H1 (cell line): ENCODE data around the gene TSPAN1. TPM values are rescaled to one million over a fixed set of nuclear protein-coding genes. Genes with fewer than 3 reads are reported as not detected.

Experiments
- CTCF ChIA-PET: fragments of 300-600 bp; sonication (Branson Sonifier 250); formaldehyde crosslinking; loops from one replicate; lab custom pipeline; 2021; ENCODE audit not compliant: partially characterized antibody; lab: Charles Lee
- POLR2A ChIA-PET: fragments of 300-600 bp; sonication (Branson Sonifier 250); formaldehyde crosslinking; loops from one replicate; lab custom pipeline; 2021; ENCODE audit warnings: inconsistent platforms; ENCODE audit not compliant: partially characterized antibody; lab: Charles Lee
- DNase-seq, 2 experiments: peaks; one replicate each; pipeline versions ENCODE4 v3.0.0 to v3.0.0-alpha.2; 2010 to 2022; ENCODE audit warnings: low spot score in 2 of 2, low read depth in 1 of 2, mixed read lengths in 1 of 2
- FAIRE-seq: peaks from 2 replicates; lab custom pipeline; 2011; peaks lifted over from hg19 to GRCh38; lab: Jason Lieb, UNC
- H2AFZ ChIP-seq: 2 replicates; pipeline ENCODE4 v1.8.1; 2012; ENCODE audit warnings: low read length, inconsistent platforms
- H2AK5ac ChIP-seq: 2 replicates; pipeline ENCODE4 v1.6.1; 2013; ENCODE audit warnings: low read depth, low read length
- H2BK120ac ChIP-seq: replicated peaks from 2 replicates; pipeline ENCODE3; 2013; ENCODE audit warnings: low read depth, low read length, inconsistent platforms
- H2BK12ac ChIP-seq: 2 replicates; pipeline ENCODE4 v1.6.1; 2013; ENCODE audit warnings: low read depth, low read length
- H2BK15ac ChIP-seq: 2 replicates; pipeline ENCODE4 v1.6.1; 2013; ENCODE audit warnings: low read length
- H2BK20ac ChIP-seq: 2 replicates; pipeline ENCODE4 v1.6.1; 2013; ENCODE audit warnings: low read length
- H2BK5ac ChIP-seq: 2 replicates; pipeline ENCODE4 v1.6.1; 2013; ENCODE audit warnings: low read depth, low read length
- H3K14ac ChIP-seq: 2 replicates; pipeline ENCODE4 v1.6.1; 2013; ENCODE audit warnings: inconsistent platforms; ENCODE audit not compliant: insufficient read length
- H3K18ac ChIP-seq: 2 replicates; pipeline ENCODE4 v1.6.1; 2013; ENCODE audit warnings: low read length; ENCODE audit errors: extremely low read depth
- H3K23ac ChIP-seq: 2 replicates; pipeline ENCODE4 v1.6.1; 2013; ENCODE audit warnings: inconsistent platforms; ENCODE audit not compliant: insufficient read length
- H3K23me2 ChIP-seq: 2 replicates; pipeline ENCODE4 v1.6.1; 2013; ENCODE audit warnings: low read depth, low read length
- H3K27ac ChIP-seq: 2 replicates; pipeline ENCODE4 v1.6.1; 2011; ENCODE audit warnings: low read depth, low read length, inconsistent platforms
- H3K27me3 ChIP-seq, 4 experiments: replicated peaks in 1 of 4; 1 replicate in 1 of 4; 2 replicates in 3 of 4; pipeline versions ENCODE4 v1.6.1 to v1.8.1; 2011 to 2013; ENCODE audit warnings: low read length in 3 of 4, mild to moderate bottlenecking in 3 of 4, inconsistent platforms in 2 of 4, mixed read lengths in 2 of 4, moderate library complexity in 1 of 4; ENCODE audit not compliant: control insufficient read depth in 3 of 4, insufficient read depth in 3 of 4; ENCODE audit errors: extremely low read depth in 1 of 4
- H3K36me3 ChIP-seq, 4 experiments: 2 replicates each; pipeline versions ENCODE4 v1.6.1 to v1.8.1; 2011 to 2013; ENCODE audit warnings: mild to moderate bottlenecking in 4 of 4, low read length in 3 of 4, moderate library complexity in 2 of 4, control low read depth in 1 of 4, inconsistent platforms in 1 of 4; ENCODE audit not compliant: insufficient read depth in 4 of 4, control insufficient read depth in 2 of 4
- H3K4ac ChIP-seq: replicated peaks from 2 replicates; pipeline ENCODE3; 2013; ENCODE audit warnings: low read length, low read depth, mixed read lengths, inconsistent platforms; ENCODE audit not compliant: insufficient read length
- H3K4me1 ChIP-seq, 4 experiments: replicated peaks in 1 of 4; 1 replicate in 1 of 4; 2 replicates in 3 of 4; pipeline versions ENCODE4 v1.6.1 to v1.8.1; 2011 to 2013; ENCODE audit warnings: low read length in 3 of 4, inconsistent platforms in 2 of 4, mixed read lengths in 1 of 4; ENCODE audit not compliant: insufficient read depth in 4 of 4, control insufficient read depth in 3 of 4
- H3K4me2 ChIP-seq, 2 experiments: 2 replicates each; pipeline versions ENCODE4 v1.6.1 to v1.8.1; 2011 to 2013; ENCODE audit warnings: low read depth in 2 of 2, low read length in 2 of 2, control low read depth in 1 of 2, inconsistent platforms in 1 of 2, mild to moderate bottlenecking in 1 of 2; ENCODE audit not compliant: insufficient read depth in 1 of 2
- H3K4me3 ChIP-seq, 4 experiments: fragments of 200-600, 300-600 bp in 1 of 4; sonication (generic), shearing (Covaris generic), sonication (Bioruptor Twin) in 1 of 4; 2 replicates each; pipeline versions ENCODE4 v1.5.1 to v1.8.1; 2011 to 2016; ENCODE audit warnings: low read length in 4 of 4, low read depth in 3 of 4, control low read depth in 2 of 4, inconsistent platforms in 2 of 4, mild to moderate bottlenecking in 2 of 4, mixed read lengths in 1 of 4, moderate library complexity in 1 of 4; ENCODE audit not compliant: insufficient read depth in 2 of 4; ENCODE audit errors: extremely low read depth in 1 of 4
- H3K56ac ChIP-seq: replicated peaks from 2 replicates; pipeline ENCODE3; 2013; ENCODE audit warnings: low read depth, mild to moderate bottlenecking, mixed read lengths, low read length, inconsistent platforms; ENCODE audit not compliant: insufficient read length
- H3K79me1 ChIP-seq: 2 replicates; pipeline ENCODE4 v1.6.1; 2013; ENCODE audit warnings: low read depth, low read length, control low read depth
- H3K79me2 ChIP-seq, 2 experiments: 2 replicates each; pipeline versions ENCODE4 v1.6.1 to v1.8.1; 2012 to 2013; ENCODE audit warnings: low read length in 2 of 2, mild to moderate bottlenecking in 2 of 2, inconsistent platforms in 1 of 2; ENCODE audit not compliant: insufficient read depth in 2 of 2, control insufficient read depth in 1 of 2
- H3K9ac ChIP-seq, 4 experiments: replicated peaks in 1 of 4; 1 replicate in 1 of 4; 2 replicates in 3 of 4; pipeline versions ENCODE4 v1.6.1 to v1.8.1; 2011 to 2013; ENCODE audit warnings: low read depth in 3 of 4, low read length in 3 of 4, control low read depth in 2 of 4, mild to moderate bottlenecking in 2 of 4, moderate library complexity in 2 of 4, inconsistent platforms in 1 of 4; ENCODE audit errors: extremely low read depth in 1 of 4
- H3K9me3 ChIP-seq, 2 experiments: 2 replicates each; pipeline versions ENCODE4 v1.6.1 to v1.8.1; 2012 to 2013; ENCODE audit warnings: mild to moderate bottlenecking in 2 of 2, moderate library complexity in 2 of 2, control low read depth in 1 of 2, inconsistent platforms in 1 of 2, low read depth in 1 of 2, low read length in 1 of 2, mixed read lengths in 1 of 2; ENCODE audit not compliant: insufficient read depth in 2 of 2
- H4K20me1 ChIP-seq, 2 experiments: replicated peaks in 1 of 2; 2 replicates each; pipeline versions ENCODE3 to v1.8.1; 2011 to 2013; ENCODE audit warnings: inconsistent platforms in 2 of 2, low read length in 2 of 2, mild to moderate bottlenecking in 1 of 2; ENCODE audit not compliant: insufficient read depth in 2 of 2, control insufficient read depth in 1 of 2
- H4K5ac ChIP-seq: 2 replicates; pipeline ENCODE4 v1.6.1; 2013; ENCODE audit warnings: low read length, low read depth, mixed read lengths, inconsistent platforms; ENCODE audit not compliant: insufficient read length
- H4K8ac ChIP-seq: 2 replicates; pipeline ENCODE4 v1.8.0; 2013; ENCODE audit warnings: mild to moderate bottlenecking, moderate library complexity, low read length, inconsistent platforms; ENCODE audit not compliant: insufficient read depth; ENCODE audit errors: extremely low read depth
- H4K91ac ChIP-seq: replicated peaks from 2 replicates; pipeline ENCODE3; 2013; ENCODE audit warnings: low read length, mixed read lengths, inconsistent platforms; ENCODE audit not compliant: insufficient read length
- ASH2L ChIP-seq: fragments of 200-600, 300-600 bp; sonication (generic); IDR thresholded peaks from one replicate; pipeline ENCODE4 v1.7.1; 2017; ENCODE audit warnings: low read length
- NANOG ChIP-seq: IDR thresholded peaks from 2 replicates; pipeline ENCODE4 v1.6.1; 2011; ENCODE audit warnings: low read length, low read depth, mild to moderate bottlenecking, inconsistent platforms; ENCODE audit not compliant: insufficient read depth, poor library complexity, severe bottlenecking
- POU5F1 ChIP-seq: IDR thresholded peaks from 2 replicates; pipeline ENCODE4 v1.6.1; 2011; ENCODE audit warnings: low read depth, mild to moderate bottlenecking, low read length, moderate library complexity
- RAD21 ChIP-seq, 2 experiments: IDR thresholded peaks in 1 of 2; conservative IDR thresholded peaks in 1 of 2; 2 replicates each; pipeline ENCODE4 v1.6.1; 2011; ENCODE audit warnings: low read depth in 2 of 2, low read length in 2 of 2, improper control_type of control experiment in 1 of 2, inconsistent platforms in 1 of 2, mild to moderate bottlenecking in 1 of 2, moderate library complexity in 1 of 2
- RBBP5 ChIP-seq: IDR thresholded peaks from 2 replicates; pipeline ENCODE4 v1.7.1; 2012; ENCODE audit warnings: low read depth, mild to moderate bottlenecking, inconsistent platforms, low read length, moderate library complexity, borderline replicate concordance
- RXRA ChIP-seq: IDR thresholded peaks from 2 replicates; pipeline ENCODE4 v1.6.1; 2011; ENCODE audit warnings: low read depth, mild to moderate bottlenecking, low read length, moderate library complexity; ENCODE audit not compliant: insufficient read depth
- TEAD4 ChIP-seq: IDR thresholded peaks from 2 replicates; pipeline ENCODE4 v1.6.1; 2012; ENCODE audit warnings: low read depth, low read length, inconsistent platforms, mixed read lengths
- USF2 ChIP-seq: IDR thresholded peaks from 2 replicates; pipeline ENCODE4 v1.6.1; 2011; ENCODE audit warnings: low read length, improper control_type of control experiment
- WGBS, 2 experiments: shearing (Covaris generic) in 1 of 2; methylation state at CpG; one replicate each; pipeline versions ENCODE4 v1.1.6 to v1.1.7; 2013 to 2015; ENCODE audit warnings: low lambda C conversion rate in 2 of 2, mixed read lengths in 2 of 2, inconsistent platforms in 1 of 2, low coverage in 1 of 2, missing lambda C conversion rate in 1 of 2; ENCODE audit not compliant: insufficient replicate concordance in 2 of 2, insufficient coverage in 1 of 2, insufficient read length in 1 of 2; ENCODE audit errors: extremely low coverage in 1 of 2, missing lambda C conversion rate in 1 of 2; 5-methylcytosine and 5-hydroxymethylcytosine counted together
- polyA plus RNA-seq, 7 experiments: library from polyadenylated mRNA; depleted of rRNA in 3 of 7; stranded (reverse) in 5 of 7; unstranded in 2 of 7; fragments of >200 nt in 5 of 7; fragments of 200-250 nt in 2 of 7; gene quantifications; 1 replicate in 5 of 7; 2 replicates in 1 of 7; 4 replicates in 1 of 7; pipeline versions ENCODE4 v1.2.1 to v1.2.3, GENCODE V29; 2011 to 2013; ENCODE audit warnings: missing spikeins in 2 of 7, mixed read lengths in 2 of 7
- total RNA-seq: library from RNA; stranded (reverse); fragmentation: NEBNext Ultra II Directional; extraction: Animal tissue kit (Norgen Biotek cat#: 25700); gene quantifications from 2 replicates; pipeline ENCODE4 v1.2.1, GENCODE V29; 2021
- TF ChIP-seq, protein P1 (sequence below), 3 experiments: IDR thresholded peaks; 1 replicate in 2 of 3; 2 replicates in 1 of 3; pipeline versions ENCODE4 v1.5.1 to v1.6.1; 2011; ENCODE audit warnings: low read length in 3 of 3, mild to moderate bottlenecking in 3 of 3, inconsistent platforms in 2 of 3, low read depth in 1 of 3, moderate library complexity in 1 of 3; ENCODE audit not compliant: insufficient read depth in 1 of 3; ENCODE audit errors: control extremely low read depth in 1 of 3

TSPAN1 gene
- total and polyA plus RNA-seq, 2 of the 8 experiments (the other 6 are each of a cell fraction or from before 2014, with no cell fraction given): 0.05 TPM; not detected in 1

DNA sequence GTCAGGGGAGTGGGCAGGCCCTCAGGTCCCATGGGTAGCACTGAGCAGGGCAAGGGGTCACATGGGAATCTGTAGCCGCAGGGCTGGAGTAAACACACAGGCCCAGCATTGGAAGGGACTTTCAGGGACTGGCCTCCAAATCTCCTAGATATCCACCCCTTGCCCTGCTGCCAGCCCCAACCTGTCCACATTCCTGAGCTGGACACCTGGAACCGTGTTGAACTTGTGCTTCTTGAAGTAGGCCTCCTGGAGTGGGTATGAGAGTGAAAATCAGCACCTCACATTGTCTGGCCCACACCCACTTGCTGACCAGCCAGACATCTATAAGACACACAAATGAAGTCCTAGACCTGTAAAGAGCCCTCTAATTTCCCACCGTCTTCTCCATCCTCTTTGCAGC, 15.7 kb downstream of the TSPAN1 start:
- WGBS, 2 experiments: 85% methylated on average over 3 of the region's 3 CpGs; no CpG with 5 or more reads in 1 of the 2 experiments
- FAIRE-seq: no peak
- TF ChIP-seq TEAD4 (no peak), NANOG (no peak), USF2 (no peak), RAD21 (IDR thresholded peaks at IDR 0.05 in 1 of 2, conservative IDR thresholded peaks at IDR 0.05 in 1 of 2; ENCODE audit: low read depth in 2 of 2, low read length in 2 of 2) (no peak), RBBP5 (no peak), ASH2L (no peak), POU5F1 (no peak), RXRA (no peak)
- TF ChIP-seq, protein P1, sequence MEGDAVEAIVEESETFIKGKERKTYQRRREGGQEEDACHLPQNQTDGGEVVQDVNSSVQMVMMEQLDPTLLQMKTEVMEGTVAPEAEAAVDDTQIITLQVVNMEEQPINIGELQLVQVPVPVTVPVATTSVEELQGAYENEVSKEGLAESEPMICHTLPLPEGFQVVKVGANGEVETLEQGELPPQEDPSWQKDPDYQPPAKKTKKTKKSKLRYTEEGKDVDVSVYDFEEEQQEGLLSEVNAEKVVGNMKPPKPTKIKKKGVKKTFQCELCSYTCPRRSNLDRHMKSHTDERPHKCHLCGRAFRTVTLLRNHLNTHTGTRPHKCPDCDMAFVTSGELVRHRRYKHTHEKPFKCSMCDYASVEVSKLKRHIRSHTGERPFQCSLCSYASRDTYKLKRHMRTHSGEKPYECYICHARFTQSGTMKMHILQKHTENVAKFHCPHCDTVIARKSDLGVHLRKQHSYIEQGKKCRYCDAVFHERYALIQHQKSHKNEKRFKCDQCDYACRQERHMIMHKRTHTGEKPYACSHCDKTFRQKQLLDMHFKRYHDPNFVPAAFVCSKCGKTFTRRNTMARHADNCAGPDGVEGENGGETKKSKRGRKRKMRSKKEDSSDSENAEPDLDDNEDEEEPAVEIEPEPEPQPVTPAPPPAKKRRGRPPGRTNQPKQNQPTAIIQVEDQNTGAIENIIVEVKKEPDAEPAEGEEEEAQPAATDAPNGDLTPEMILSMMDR (IDR thresholded peaks at IDR 0.05; ENCODE audit: control extremely low read depth in 1 of 3, insufficient read depth in 1 of 3, low read depth in 1 of 3, low read length in 3 of 3): no peak

More for the DNA sequence above, 15.7 kb downstream of the TSPAN1 start:
- Histone ChIP-seq H3K9ac (no peak overlapping the region; a peak in 2 of 7 replicates), H3K27me3 (no peaks in the 10 kb centered on the region), H4K20me1 (peaks cover 0 to 3% of the 10 kb centered on the region in 2 experiments), H3K56ac (no peak overlapping the region), H3K4me1 (no peaks in the 10 kb centered on the region), H3K23me2 (no peaks in the 10 kb centered on the region), H3K14ac (no peak overlapping the region), H2BK15ac (no peak overlapping the region), H2BK120ac (no peak overlapping the region), H3K9me3 (no peaks in the 10 kb centered on the region), H3K79me1 (no peaks in the 10 kb centered on the region), H2BK5ac (no peak overlapping the region), H3K4me3 (no peak overlapping the region), H2AFZ (no peak overlapping the region), H3K79me2 (no peaks in the 10 kb centered on the region), H3K23ac (no peak overlapping the region), H2BK20ac (no peak overlapping the region), H3K18ac (no peak overlapping the region), H3K27ac (no peak overlapping the region), H2AK5ac (no peak overlapping the region), H4K5ac (no peak overlapping the region), H3K4me2 (no peak overlapping the region), H3K4ac (no peak overlapping the region), H3K36me3 (peaks cover 0 to 11% (median 8%) of the 10 kb centered on the region in 4 experiments; a peak in 5 of 8 replicates), H4K91ac (no peak overlapping the region), H4K8ac (no peak overlapping the region), H2BK12ac (no peak overlapping the region)
- POLR2A ChIA-PET: interaction anchor here (0.5 to 1.2 kb wide), 4 partner anchors 9 to 22 kb away, joined by 3 read pairs; no protein-coding TSS in a partner anchor
- CTCF ChIA-PET: interaction anchor here (1.2 to 5.2 kb wide), 3 partner anchors 9 to 33 kb away, joined by 5 to 34 read pairs (median 12); no protein-coding TSS in a partner anchor
- DNase-seq: no peak
